MCF 10A (cell line): ENCODE results near the gene PPAT. TPM values are rescaled to one million over a fixed set of nuclear protein-coding genes. Genes with fewer than 3 reads are reported as not detected.

ENCODE experiments used
- BruUV-seq: library from RNA; stranded (reverse); fragments of 400-500 nt; replicated peaks from 2 replicates; lab custom pipeline; 2021; lab: Mats Ljungman, UMichigan
- CTCF ChIA-PET: fragments of 300-600 bp; sonication (Branson Sonifier 250); formaldehyde crosslinking; extraction: SDS; loops from one replicate; lab custom pipeline; 2021; ENCODE audit warnings: antibody characterized with exemption, inconsistent platforms; lab: Yijun Ruan, JAX
- POLR2A ChIA-PET: fragments of 300-600, 350-650 bp; sonication (Branson Sonifier 250); formaldehyde crosslinking; extraction: SDS; loops from one replicate; lab custom pipeline; 2020; ENCODE audit warnings: antibody characterized with exemption, inconsistent platforms; lab: Yijun Ruan, JAX
- DNase-seq: peaks from one replicate; pipeline ENCODE4 v3.0.0-alpha.2; 2018; ENCODE audit not compliant: unreplicated experiment
- H3K27ac Mint-ChIP-seq: one replicate; pipeline ENCODE4 v1.8.0; 2022; ENCODE audit warnings: mild to moderate bottlenecking, low read depth, mixed read lengths; ENCODE audit not compliant: unreplicated experiment
- H3K27me3 Mint-ChIP-seq: one replicate; pipeline ENCODE4 v1.8.0; 2022; ENCODE audit warnings: mixed read lengths; ENCODE audit not compliant: insufficient read depth, unreplicated experiment
- H3K36me3 Mint-ChIP-seq: one replicate; pipeline ENCODE4 v1.8.0; 2022; ENCODE audit warnings: mild to moderate bottlenecking, moderate library complexity, mixed read lengths; ENCODE audit not compliant: insufficient read depth, unreplicated experiment
- H3K4me1 Mint-ChIP-seq: one replicate; pipeline ENCODE4 v1.8.0; 2022; ENCODE audit warnings: mixed read lengths; ENCODE audit not compliant: insufficient read depth, unreplicated experiment
- H3K4me3 Mint-ChIP-seq: one replicate; pipeline ENCODE4 v1.8.0; 2022; ENCODE audit warnings: mild to moderate bottlenecking, moderate library complexity, mixed read lengths; ENCODE audit not compliant: unreplicated experiment
- H3K9me3 Mint-ChIP-seq: one replicate; pipeline ENCODE4 v1.8.0; 2022; ENCODE audit warnings: mixed read lengths; ENCODE audit not compliant: unreplicated experiment
- intact Hi-C: fragments of 100-400 bp; cut with micrococcal nuclease; formaldehyde crosslinking; loops from 2 replicates; pipeline ENCODE4 v1.14.1; 2022
- total RNA-seq: library from RNA; stranded (reverse); gene quantifications from 2 replicates; pipeline ENCODE4 v1.2.3, GENCODE V29; 2022
- TF ChIP-seq, protein P1 (sequence below): fragments of 200-600 bp; IDR thresholded peaks from one replicate; pipeline ENCODE4 v1.8.0; 2022; ENCODE audit warnings: antibody characterized with exemption, mild to moderate bottlenecking; ENCODE audit not compliant: unreplicated experiment

The PPAT gene
- total RNA-seq, 1 experiment from 2014 or later, result 47.0 TPM

DNA sequence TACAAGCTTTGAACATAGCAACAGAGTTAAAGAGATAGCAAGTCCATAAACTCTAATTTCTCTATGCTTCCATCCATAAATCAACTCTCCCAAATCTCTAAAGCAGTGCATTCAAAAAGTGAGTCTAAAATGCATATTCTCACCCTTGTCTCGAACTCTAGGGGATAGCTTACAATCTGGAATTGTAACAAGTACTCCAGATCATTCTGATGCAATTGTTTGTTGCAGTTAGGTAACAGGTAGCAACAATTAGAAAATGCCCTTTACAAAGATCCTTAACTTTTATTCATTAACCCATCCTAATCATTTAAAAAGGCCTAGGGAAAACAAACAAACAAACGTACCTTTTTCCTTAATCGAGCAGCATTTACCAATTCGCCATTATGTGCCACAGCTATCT is 29.3 kb downstream of the PPAT start:
- Mint-ChIP-seq H3K27me3 (no peaks in the 10 kb centered on the region), H3K9me3 (no peaks in the 10 kb centered on the region), H3K27ac (no peak overlapping the region), H3K36me3 (peaks cover 52% of the 10 kb centered on the region), H3K4me1 (peaks cover 10% of the 10 kb centered on the region), H3K4me3 (no peak overlapping the region)
- ChIA-PET POLR2A (interaction anchor here (0.8 to 5.6 kb wide), 3 partner anchors 18 to 62 kb away, joined by 3 to 29 read pairs (median 4); partner anchors contain the start of genes AASDH, PAICS and PPAT), CTCF (no interaction called here)
- intact Hi-C loops, result no loop called here
- no peak for DNase-seq
- TF ChIP-seq, protein P1, sequence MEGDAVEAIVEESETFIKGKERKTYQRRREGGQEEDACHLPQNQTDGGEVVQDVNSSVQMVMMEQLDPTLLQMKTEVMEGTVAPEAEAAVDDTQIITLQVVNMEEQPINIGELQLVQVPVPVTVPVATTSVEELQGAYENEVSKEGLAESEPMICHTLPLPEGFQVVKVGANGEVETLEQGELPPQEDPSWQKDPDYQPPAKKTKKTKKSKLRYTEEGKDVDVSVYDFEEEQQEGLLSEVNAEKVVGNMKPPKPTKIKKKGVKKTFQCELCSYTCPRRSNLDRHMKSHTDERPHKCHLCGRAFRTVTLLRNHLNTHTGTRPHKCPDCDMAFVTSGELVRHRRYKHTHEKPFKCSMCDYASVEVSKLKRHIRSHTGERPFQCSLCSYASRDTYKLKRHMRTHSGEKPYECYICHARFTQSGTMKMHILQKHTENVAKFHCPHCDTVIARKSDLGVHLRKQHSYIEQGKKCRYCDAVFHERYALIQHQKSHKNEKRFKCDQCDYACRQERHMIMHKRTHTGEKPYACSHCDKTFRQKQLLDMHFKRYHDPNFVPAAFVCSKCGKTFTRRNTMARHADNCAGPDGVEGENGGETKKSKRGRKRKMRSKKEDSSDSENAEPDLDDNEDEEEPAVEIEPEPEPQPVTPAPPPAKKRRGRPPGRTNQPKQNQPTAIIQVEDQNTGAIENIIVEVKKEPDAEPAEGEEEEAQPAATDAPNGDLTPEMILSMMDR, result no peak
- no TSS peak for BruUV-seq

DNA sequence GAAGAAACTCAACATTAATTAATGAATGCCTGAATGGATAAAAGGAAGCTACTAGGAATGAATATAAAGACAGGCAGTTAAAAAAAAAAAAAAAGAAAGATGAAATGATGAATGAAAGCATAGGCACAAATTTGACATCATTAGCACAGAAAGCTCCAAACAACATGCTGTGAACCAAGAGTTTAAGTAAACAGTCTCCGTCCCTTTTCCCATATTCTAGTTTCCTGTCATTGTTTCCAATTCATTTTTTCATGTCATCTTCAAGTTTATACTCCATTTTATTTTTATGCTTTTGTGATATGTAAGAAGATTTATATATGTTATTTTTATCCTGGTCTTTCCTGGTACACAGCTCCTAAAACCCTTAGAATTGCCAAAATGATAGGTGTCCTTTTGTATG is 30.4 kb downstream of the PPAT start:
- Mint-ChIP-seq H3K36me3 (peaks cover 59% of the 10 kb centered on the region), H3K27me3 (no peaks in the 10 kb centered on the region), H3K27ac (no peak overlapping the region), H3K4me3 (no peak overlapping the region), H3K9me3 (no peaks in the 10 kb centered on the region), H3K4me1 (peaks cover 5% of the 10 kb centered on the region)
- intact Hi-C loops, result no loop called here
- ChIA-PET CTCF (interaction anchor here (0.6 to 1.5 kb wide), 6 partner anchors 18 to 395 kb away, joined by 3 to 6 read pairs (median 4); partner anchors contain the start of gene AASDH), POLR2A (interaction anchor here (0.7 to 5.6 kb wide), 4 partner anchors 10 to 458 kb away, joined by 3 to 29 read pairs (median 4); partner anchors contain the start of gene AASDH)
- TF ChIP-seq, protein P1, result no peak
- DNase-seq, result no peak
- no TSS peak for BruUV-seq

DNA sequence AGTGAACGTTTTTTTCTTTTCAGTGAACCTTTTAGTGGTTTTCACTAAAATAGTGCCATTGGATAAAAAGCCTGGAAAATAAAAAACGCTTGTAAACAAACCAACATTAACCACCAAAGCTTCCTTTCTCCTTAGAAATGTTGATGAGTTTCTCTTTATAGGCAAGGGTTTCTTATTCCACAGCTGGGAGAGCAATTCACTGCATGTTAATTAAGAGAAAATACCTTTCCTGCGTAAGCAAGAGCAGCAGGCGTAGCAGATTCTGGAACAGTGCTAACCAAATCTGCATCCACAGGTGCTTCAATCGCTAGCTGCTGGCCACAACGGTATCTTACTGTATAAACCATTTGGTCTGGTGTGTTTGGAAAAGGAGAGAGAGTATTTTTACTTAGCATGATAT is 34.9 kb downstream of the PPAT start:
- H3K9me3 Mint-ChIP-seq, result no peaks in the 10 kb centered on the region
- intact Hi-C loops, result no loop called here
- no peak for DNase-seq
- no peaks in the 10 kb centered on the region for H3K4me1 Mint-ChIP-seq
- POLR2A ChIA-PET, result interaction anchor here (0.9 to 1.0 kb wide), 2 partner anchors 14 to 36 kb away, joined by 3 read pairs; partner anchors contain the start of genes AASDH and PAICS
- peaks cover 67% of the 10 kb centered on the region for H3K36me3 Mint-ChIP-seq
- no TSS peak for BruUV-seq
- no peaks in the 10 kb centered on the region for H3K27me3 Mint-ChIP-seq
- no peak overlapping the region for H3K27ac Mint-ChIP-seq
- H3K4me3 Mint-ChIP-seq, result no peak overlapping the region
- TF ChIP-seq, protein P1, result no peak
- CTCF ChIA-PET, result interaction anchor here (0.7 kb wide), 1 partner anchor 436 kb away, joined by 3 read pairs; no protein-coding TSS in a partner anchor

DNA sequence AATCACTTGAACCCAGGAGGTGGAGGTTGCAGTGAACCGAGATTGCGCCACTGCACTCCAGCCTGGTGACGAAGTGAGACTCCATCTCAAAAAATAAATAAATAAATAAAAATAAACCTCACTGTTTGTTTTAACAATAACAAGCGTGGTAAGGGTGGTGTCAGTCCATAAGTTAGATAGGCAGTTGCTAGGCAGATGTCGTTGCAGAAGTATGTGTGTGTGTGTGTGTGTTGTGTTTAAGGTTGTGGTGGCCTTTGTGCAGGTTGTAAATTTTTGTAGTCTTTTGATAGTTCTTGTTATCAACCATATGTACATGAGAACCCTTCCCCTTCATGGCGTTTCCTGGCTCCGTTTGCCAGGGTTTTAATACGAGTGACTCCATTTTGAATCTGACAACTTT is 44.1 kb downstream of the PPAT start:
- Mint-ChIP-seq H3K4me1 (peaks cover 23% of the 10 kb centered on the region), H3K27ac (no peak overlapping the region), H3K27me3 (no peaks in the 10 kb centered on the region), H3K9me3 (no peaks in the 10 kb centered on the region), H3K4me3 (no peak overlapping the region), H3K36me3 (peaks cover 50% of the 10 kb centered on the region)
- POLR2A ChIA-PET, result no interaction called here
- DNase-seq, result no peak
- TF ChIP-seq, protein P1, result no peak
- no TSS peak for BruUV-seq
- intact Hi-C loops, result no loop called here
- CTCF ChIA-PET, result no interaction called here
